OCI-LY1 (cell line): ENCODE data around the gene ZDHHC20.

Experiments used
- H2AFZ ChIP-seq: fragments of 200-600 bp; sonication (generic), shearing (Covaris generic); 2 replicates; pipeline ENCODE4 v1.6.0; 2014; ENCODE audit warnings: antibody characterized with exemption, mild to moderate bottlenecking, low read length
- H3F3A ChIP-seq: fragments of 200-600 bp; sonication (generic), shearing (Covaris generic); 2 replicates; pipeline ENCODE4 v1.6.0; 2014; ENCODE audit warnings: mild to moderate bottlenecking, antibody characterized with exemption, low read length, moderate library complexity; ENCODE audit not compliant: insufficient read depth
- H3K27ac ChIP-seq: fragments of 200-600 bp; sonication (generic); 2 replicates; pipeline ENCODE4 v1.5.1; 2014; ENCODE audit warnings: low read length, mixed run types, mild to moderate bottlenecking, low read depth; ENCODE audit not compliant: poor library complexity, severe bottlenecking
- H3K27me3 ChIP-seq: fragments of 200-600 bp; sonication (generic); 2 replicates; pipeline ENCODE4 v1.6.0; 2014; ENCODE audit warnings: antibody characterized with exemption, mild to moderate bottlenecking, low read length, moderate library complexity; ENCODE audit not compliant: insufficient read depth
- H3K36me3 ChIP-seq: fragments of 200-600 bp; sonication (generic); 2 replicates; pipeline ENCODE4 v1.6.1; 2014; ENCODE audit warnings: mild to moderate bottlenecking, antibody characterized with exemption, low read length, moderate library complexity, mixed read lengths; ENCODE audit not compliant: insufficient read depth
- H3K4me1 ChIP-seq: fragments of 200-600 bp; sonication (generic); 2 replicates; pipeline ENCODE4 v1.5.1; 2014; ENCODE audit warnings: mild to moderate bottlenecking, low read length, moderate library complexity; ENCODE audit not compliant: insufficient read depth, severe bottlenecking
- H3K4me2 ChIP-seq: fragments of 200-600 bp; sonication (generic), shearing (Covaris generic); 2 replicates; pipeline ENCODE4 v1.6.1; 2014; ENCODE audit warnings: low read length
- H3K4me3 ChIP-seq: fragments of 200-600 bp; sonication (generic); 2 replicates; pipeline ENCODE4 v1.5.1; 2014; ENCODE audit warnings: low read length, low read depth, mild to moderate bottlenecking, mixed read lengths; ENCODE audit not compliant: poor library complexity, severe bottlenecking
- H3K79me2 ChIP-seq: fragments of 200-600 bp; shearing (Covaris generic); 2 replicates; pipeline ENCODE4 v1.6.1; 2016; ENCODE audit warnings: mixed run types, low read length, mixed read lengths; ENCODE audit not compliant: insufficient read depth
- H3K9ac ChIP-seq: fragments of 200-600 bp; sonication (generic), shearing (Covaris generic); 2 replicates; pipeline ENCODE4 v1.6.1; 2014; ENCODE audit warnings: mild to moderate bottlenecking, low read length, mixed read lengths
- H3K9me2 ChIP-seq: fragments of 200-600 bp; sonication (generic), shearing (Covaris generic); 2 replicates; pipeline ENCODE4 v1.6.1; 2014; ENCODE audit warnings: low read depth, mild to moderate bottlenecking, low read length, mixed read lengths
- H3K9me3 ChIP-seq: fragments of 200-600 bp; shearing (Covaris generic); 2 replicates; pipeline ENCODE4 v1.6.1; 2014; ENCODE audit warnings: low read length, mixed read lengths
- H4K20me1 ChIP-seq: fragments of 200-600 bp; sonication (generic), shearing (Covaris generic); 2 replicates; pipeline ENCODE4 v1.6.0; 2016; ENCODE audit warnings: mild to moderate bottlenecking, low read length; ENCODE audit not compliant: insufficient read depth
- EZH2 ChIP-seq: fragments of 200-600 bp; sonication (generic), shearing (Covaris generic); IDR thresholded peaks from 2 replicates; pipeline ENCODE4 v1.8.0; 2017; ENCODE audit warnings: borderline replicate concordance, mixed run types, mild to moderate bottlenecking, antibody characterized with exemption, low read length, moderate library complexity, mixed read lengths
- TF ChIP-seq, protein P1 (sequence below): fragments of 200-600 bp; sonication (generic), shearing (Covaris generic); IDR thresholded peaks from 2 replicates; pipeline ENCODE4 v1.5.1; 2017; ENCODE audit warnings: mild to moderate bottlenecking, antibody characterized with exemption, low read length, moderate library complexity, mixed read lengths

The ZDHHC20 gene

GRCh38 chr13:21429211-21429610, 29.9 kb downstream of the ZDHHC20 start:
- H3K79me2 ChIP-seq = peaks cover 34% of the 10 kb centered on the region
- H3K4me3 ChIP-seq = no peak overlapping the region
- H3F3A ChIP-seq = no peaks in the 10 kb centered on the region
- no peak overlapping the region for H2AFZ ChIP-seq
- H3K9me3 ChIP-seq = peaks cover 19% of the 10 kb centered on the region
- no peak overlapping the region for H3K27ac ChIP-seq
- no peak overlapping the region for H3K4me2 ChIP-seq
- no peaks in the 10 kb centered on the region for H3K4me1 ChIP-seq
- no peaks in the 10 kb centered on the region for H4K20me1 ChIP-seq
- H3K36me3 ChIP-seq = 0 out of 2 replicates have a peak, but pooled peaks cover 3% of the 10 kb centered on the region
- no peaks in the 10 kb centered on the region for H3K27me3 ChIP-seq
- no peaks in the 10 kb centered on the region for H3K9me2 ChIP-seq
- TF ChIP-seq, protein P1, sequence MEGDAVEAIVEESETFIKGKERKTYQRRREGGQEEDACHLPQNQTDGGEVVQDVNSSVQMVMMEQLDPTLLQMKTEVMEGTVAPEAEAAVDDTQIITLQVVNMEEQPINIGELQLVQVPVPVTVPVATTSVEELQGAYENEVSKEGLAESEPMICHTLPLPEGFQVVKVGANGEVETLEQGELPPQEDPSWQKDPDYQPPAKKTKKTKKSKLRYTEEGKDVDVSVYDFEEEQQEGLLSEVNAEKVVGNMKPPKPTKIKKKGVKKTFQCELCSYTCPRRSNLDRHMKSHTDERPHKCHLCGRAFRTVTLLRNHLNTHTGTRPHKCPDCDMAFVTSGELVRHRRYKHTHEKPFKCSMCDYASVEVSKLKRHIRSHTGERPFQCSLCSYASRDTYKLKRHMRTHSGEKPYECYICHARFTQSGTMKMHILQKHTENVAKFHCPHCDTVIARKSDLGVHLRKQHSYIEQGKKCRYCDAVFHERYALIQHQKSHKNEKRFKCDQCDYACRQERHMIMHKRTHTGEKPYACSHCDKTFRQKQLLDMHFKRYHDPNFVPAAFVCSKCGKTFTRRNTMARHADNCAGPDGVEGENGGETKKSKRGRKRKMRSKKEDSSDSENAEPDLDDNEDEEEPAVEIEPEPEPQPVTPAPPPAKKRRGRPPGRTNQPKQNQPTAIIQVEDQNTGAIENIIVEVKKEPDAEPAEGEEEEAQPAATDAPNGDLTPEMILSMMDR = no peak
- no peak for TF ChIP-seq EZH2
- no peak overlapping the region for H3K9ac ChIP-seq

DNA sequence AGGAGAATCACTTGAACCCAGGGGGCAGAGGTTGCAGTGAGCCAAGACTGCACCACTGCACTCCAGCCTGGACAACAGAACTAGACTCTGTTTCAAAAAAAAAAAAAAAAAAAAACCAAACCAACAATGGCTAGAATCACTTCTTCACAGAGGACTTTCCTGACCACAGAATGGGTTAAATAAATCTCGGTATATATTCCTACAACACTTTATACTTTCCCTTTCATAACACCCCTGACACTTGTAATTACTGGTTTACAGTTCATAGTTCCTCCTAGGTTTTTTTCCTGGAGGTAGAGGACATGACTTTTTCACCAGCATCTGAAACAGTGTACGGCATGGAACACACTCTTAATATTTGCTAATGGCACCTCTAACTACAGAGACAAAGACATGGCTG, 31.4 kb downstream of the ZDHHC20 start:
- Histone ChIP-seq H3K9me2 (no peaks in the 10 kb centered on the region), H3K4me2 (no peak overlapping the region), H3K27me3 (no peaks in the 10 kb centered on the region), H3K4me3 (no peak overlapping the region), H4K20me1 (no peaks in the 10 kb centered on the region), H3K9ac (no peak overlapping the region), H3K9me3 (peaks cover 19% of the 10 kb centered on the region), H3K27ac (no peak overlapping the region), H3K36me3 (0 out of 2 replicates have a peak, but pooled peaks cover 3% of the 10 kb centered on the region), H3K79me2 (peaks cover 25% of the 10 kb centered on the region), H2AFZ (no peak overlapping the region), H3F3A (no peaks in the 10 kb centered on the region), H3K4me1 (no peaks in the 10 kb centered on the region)
- TF ChIP-seq EZH2 = no peak

GRCh38 chr13:21426238-21426637, 32.9 kb downstream of the ZDHHC20 start:
- H3K4me1 ChIP-seq = no peaks in the 10 kb centered on the region
- H3K9ac ChIP-seq = no peak overlapping the region
- no peaks in the 10 kb centered on the region for H3K9me2 ChIP-seq
- no peak for TF ChIP-seq EZH2
- TF ChIP-seq, protein P1 = no peak
- H3K4me3 ChIP-seq = no peak overlapping the region
- H2AFZ ChIP-seq = no peak overlapping the region
- no peaks in the 10 kb centered on the region for H4K20me1 ChIP-seq
- no peaks in the 10 kb centered on the region for H3K27me3 ChIP-seq
- H3K9me3 ChIP-seq = peaks cover 19% of the 10 kb centered on the region
- no peak overlapping the region for H3K27ac ChIP-seq
- H3F3A ChIP-seq = no peaks in the 10 kb centered on the region
- no peak overlapping the region for H3K4me2 ChIP-seq
- 0 out of 2 replicates have a peak, but pooled peaks cover 3% of the 10 kb centered on the region for H3K36me3 ChIP-seq
- peaks cover 23% of the 10 kb centered on the region for H3K79me2 ChIP-seq

DNA sequence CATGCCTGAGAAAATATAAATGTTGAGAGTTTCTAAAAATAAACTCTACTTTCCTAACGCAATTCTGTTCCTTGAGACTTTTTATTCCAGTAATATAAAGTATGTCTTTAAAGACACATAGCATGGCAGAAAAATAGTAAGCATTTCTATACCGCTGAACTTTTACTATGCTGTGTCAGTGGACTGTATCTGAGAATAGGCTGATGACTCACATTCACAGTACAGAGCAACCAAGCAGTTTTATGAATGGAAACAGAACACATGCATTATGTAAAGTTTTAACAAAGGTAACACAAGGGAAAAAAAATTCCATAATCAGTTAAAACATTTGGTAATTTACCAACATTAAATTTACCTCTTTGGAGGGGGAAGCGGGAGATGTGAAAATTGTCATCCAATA, 38.4 kb downstream of the ZDHHC20 start:
- H3K4me3 ChIP-seq = no peak overlapping the region
- H3K36me3 ChIP-seq = peaks cover 14% of the 10 kb centered on the region
- no peak overlapping the region for H3K4me2 ChIP-seq
- H4K20me1 ChIP-seq = no peaks in the 10 kb centered on the region
- H3K9me3 ChIP-seq = no peaks in the 10 kb centered on the region
- peaks cover 8% of the 10 kb centered on the region for H3K79me2 ChIP-seq
- no peak overlapping the region for H3K9ac ChIP-seq
- no peak overlapping the region for H2AFZ ChIP-seq
- no peaks in the 10 kb centered on the region for H3K9me2 ChIP-seq
- H3K4me1 ChIP-seq = no peaks in the 10 kb centered on the region
- TF ChIP-seq, protein P1 = no peak
- TF ChIP-seq EZH2 = no peak
- H3K27me3 ChIP-seq = no peaks in the 10 kb centered on the region
- no peak overlapping the region for H3K27ac ChIP-seq
- no peaks in the 10 kb centered on the region for H3F3A ChIP-seq
